Posterior vena cava (tissue), 2 donors: Measurements from ENCODE around the gene LDLRAD4. TPM values are rescaled to one million over a fixed set of nuclear protein-coding genes. Genes with fewer than 3 reads are reported as not detected.

Source experiments
- DNase-seq: peaks from one replicate; pipeline ENCODE4 v3.0.0-alpha.2; 2020; ENCODE audit warnings: low spot score
- intact Hi-C, 2 donors: fragments of 100-400 bp; cut with DNase I; formaldehyde crosslinking; loops; one replicate each; pipeline versions ENCODE4 v1.14.1 to v1.14.2; 2022 to 2023
- total RNA-seq, 2 donors: library from RNA; stranded (reverse); fragmentation: NEBNext Ultra II Directional; extraction: Animal tissue kit (Norgen Biotek cat#: 25700); gene quantifications; one replicate each; pipeline ENCODE4 v1.2.1, GENCODE V29; 2021
- donor health status: DM: yes; HTN: yes; CAD: no.
- donor health status: DM: yes; HTN: yes; CAD: no.

Gene LDLRAD4
- total RNA-seq, 2 donors from 2014 or later, result 52.3 to 74.8 TPM

- intact Hi-C loops, result no loop called here
- DNase-seq, result no peak
These were observed 233.3 kb downstream of the LDLRAD4 start for GRCh38 chr18:13451661-13452387.

GRCh38 chr18:13452388-13452811 is 233.8 kb downstream of the LDLRAD4 start:
- DNase-seq, result no peak
- intact Hi-C loops, result no loop called here

GRCh38 chr18:13452871-13453680 is 234.5 kb downstream of the LDLRAD4 start:
- DNase-seq, result no peak
- intact Hi-C loops, result no loop called here

- DNase-seq, result no peak
- intact Hi-C loops, result no loop called here
These were observed 235.2 kb downstream of the LDLRAD4 start for GRCh38 chr18:13453714-13454113.

- no peak for DNase-seq
- intact Hi-C loops, result no loop called here
These were observed 236.0 kb downstream of the LDLRAD4 start for GRCh38 chr18:13454363-13455150.

- DNase-seq, result no peak
These were observed 236.9 kb downstream of the LDLRAD4 start for GRCh38 chr18:13455471-13455870.

GRCh38 chr18:13455960-13456481 is 237.5 kb downstream of the LDLRAD4 start:
- DNase-seq, result no peak
- intact Hi-C loops, result no loop called here

More at GRCh38 chr18:13455471-13455870, 236.9 kb downstream of the LDLRAD4 start:
- intact Hi-C loops, result no loop called here

- intact Hi-C loops, result no loop called here
- DNase-seq, result no peak
These were observed 238.2 kb downstream of the LDLRAD4 start for GRCh38 chr18:13456736-13457271.

GRCh38 chr18:13457327-13457726 is 238.8 kb downstream of the LDLRAD4 start:
- no peak for DNase-seq
- intact Hi-C loops, result no loop called here

GRCh38 chr18:13460946-13461345 is 242.4 kb downstream of the LDLRAD4 start:
- intact Hi-C loops, result no loop called here
- DNase-seq, result no peak

- no peak for DNase-seq
- intact Hi-C loops, result no loop called here
These were observed 242.9 kb downstream of the LDLRAD4 start for GRCh38 chr18:13461469-13461868.

GRCh38 chr18:13461936-13462335 is 243.4 kb downstream of the LDLRAD4 start:
- intact Hi-C loops, result no loop called here

GRCh38 chr18:13462686-13463085 is 244.1 kb downstream of the LDLRAD4 start:
- no peak for DNase-seq
- intact Hi-C loops, result no loop called here

More at GRCh38 chr18:13461936-13462335, 243.4 kb downstream of the LDLRAD4 start:
- DNase-seq, result no peak

GRCh38 chr18:13463526-13464210 is 245.1 kb downstream of the LDLRAD4 start:
- intact Hi-C loops, result no loop called here
- DNase-seq, result peak; percentile 50

GRCh38 chr18:13464432-13465123 is 246.0 kb downstream of the LDLRAD4 start:
- DNase-seq, result peak; percentile 41
- intact Hi-C loops, result no loop called here

GRCh38 chr18:13465124-13465446 is 246.5 kb downstream of the LDLRAD4 start:
- no peak for DNase-seq
- intact Hi-C loops, result no loop called here

GRCh38 chr18:13465476-13465875 is 246.9 kb downstream of the LDLRAD4 start:
- DNase-seq, result peak; percentile 5
- intact Hi-C loops, result no loop called here

- DNase-seq, result no peak
These were observed 252.1 kb downstream of the LDLRAD4 start for GRCh38 chr18:13470516-13471197.

More at GRCh38 chr18:13470516-13471197, 252.1 kb downstream of the LDLRAD4 start:
- intact Hi-C loops, result no loop called here
